ENCODE measurements around the gene CLEC7A. TPM values are rescaled to one million over a fixed set of nuclear protein-coding genes. Genes with fewer than 3 reads are reported as not detected.

The CLEC7A gene
- total RNA-seq, 2 experiments from 2014 or later: not detected

DNA sequence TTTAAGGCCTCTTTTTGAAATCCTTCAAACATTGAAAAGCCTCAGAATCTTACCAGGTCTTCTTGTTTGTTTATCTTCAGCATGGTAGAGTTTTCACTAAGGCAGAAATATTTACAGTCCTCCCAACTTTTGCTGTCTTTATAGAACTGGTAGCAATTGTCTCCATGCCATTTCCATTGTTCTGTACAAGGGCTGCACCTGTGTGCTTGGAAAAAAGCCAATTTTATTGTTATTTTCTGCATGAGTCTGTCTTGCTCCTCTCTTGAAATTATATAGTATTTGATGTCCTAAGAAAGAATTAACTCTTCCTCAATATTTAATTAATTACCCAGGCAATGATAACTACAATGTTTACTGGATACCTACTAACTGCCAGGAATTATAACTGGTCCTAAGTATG lies 54.5 kb downstream of the CLEC7A start:
- TF ChIP-seq, protein P1, sequence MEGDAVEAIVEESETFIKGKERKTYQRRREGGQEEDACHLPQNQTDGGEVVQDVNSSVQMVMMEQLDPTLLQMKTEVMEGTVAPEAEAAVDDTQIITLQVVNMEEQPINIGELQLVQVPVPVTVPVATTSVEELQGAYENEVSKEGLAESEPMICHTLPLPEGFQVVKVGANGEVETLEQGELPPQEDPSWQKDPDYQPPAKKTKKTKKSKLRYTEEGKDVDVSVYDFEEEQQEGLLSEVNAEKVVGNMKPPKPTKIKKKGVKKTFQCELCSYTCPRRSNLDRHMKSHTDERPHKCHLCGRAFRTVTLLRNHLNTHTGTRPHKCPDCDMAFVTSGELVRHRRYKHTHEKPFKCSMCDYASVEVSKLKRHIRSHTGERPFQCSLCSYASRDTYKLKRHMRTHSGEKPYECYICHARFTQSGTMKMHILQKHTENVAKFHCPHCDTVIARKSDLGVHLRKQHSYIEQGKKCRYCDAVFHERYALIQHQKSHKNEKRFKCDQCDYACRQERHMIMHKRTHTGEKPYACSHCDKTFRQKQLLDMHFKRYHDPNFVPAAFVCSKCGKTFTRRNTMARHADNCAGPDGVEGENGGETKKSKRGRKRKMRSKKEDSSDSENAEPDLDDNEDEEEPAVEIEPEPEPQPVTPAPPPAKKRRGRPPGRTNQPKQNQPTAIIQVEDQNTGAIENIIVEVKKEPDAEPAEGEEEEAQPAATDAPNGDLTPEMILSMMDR (IDR thresholded peaks at IDR 0.05): no peak
- ChIA-PET CTCF (no interaction called here), POLR2A (no interaction called here)
- Mint-ChIP-seq H3K36me3 (ENCODE audit: low read depth) (no peaks in the 10 kb centered on the region), H3K27me3 (peaks cover 3% of the 10 kb centered on the region), H3K4me1 (ENCODE audit: low read depth) (no peaks in the 10 kb centered on the region), H3K4me3 (no peak overlapping the region), H3K9me3 (no peaks in the 10 kb centered on the region), H3K27ac (no peak overlapping the region)
- intact Hi-C loops (cut with micrococcal nuclease): no loop called here
- DNase-seq (no peak), ATAC-seq (no peak)

DNA sequence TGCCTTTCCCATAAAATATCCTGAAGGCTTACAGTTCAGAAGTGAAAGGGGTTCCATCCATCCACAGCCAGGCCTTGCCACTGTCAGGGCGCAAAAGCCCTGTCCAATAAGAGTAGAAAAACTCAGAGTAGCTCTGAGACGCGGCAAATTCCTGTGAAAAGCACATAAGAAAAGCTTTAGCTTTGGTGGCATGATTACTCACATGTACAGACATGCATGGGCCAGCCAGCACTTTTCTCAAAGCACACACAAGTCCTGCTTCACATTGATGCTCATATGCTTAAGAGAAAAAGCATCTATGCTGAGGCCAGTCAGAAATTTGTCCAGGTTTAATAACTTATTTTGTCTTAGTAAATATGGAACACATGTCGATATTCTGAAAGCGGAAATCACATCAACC lies 56.7 kb downstream of the CLEC7A start:
- no peak for DNase-seq
- Mint-ChIP-seq H3K4me3 (no peak overlapping the region), H3K27ac (no peak overlapping the region), H3K9me3 (no peaks in the 10 kb centered on the region), H3K27me3 (peaks cover 16% of the 10 kb centered on the region), H3K36me3 (ENCODE audit: low read depth) (no peaks in the 10 kb centered on the region), H3K4me1 (ENCODE audit: low read depth) (no peaks in the 10 kb centered on the region)
- POLR2A ChIA-PET: no interaction called here
- intact Hi-C loops (cut with micrococcal nuclease): loop anchor here (2.0 kb wide), 1 partner anchor 56 kb away; no protein-coding TSS in a partner anchor
- ATAC-seq: no peak
- TF ChIP-seq, protein P1 (IDR thresholded peaks at IDR 0.05): no peak
- CTCF ChIA-PET: no interaction called here

DNA sequence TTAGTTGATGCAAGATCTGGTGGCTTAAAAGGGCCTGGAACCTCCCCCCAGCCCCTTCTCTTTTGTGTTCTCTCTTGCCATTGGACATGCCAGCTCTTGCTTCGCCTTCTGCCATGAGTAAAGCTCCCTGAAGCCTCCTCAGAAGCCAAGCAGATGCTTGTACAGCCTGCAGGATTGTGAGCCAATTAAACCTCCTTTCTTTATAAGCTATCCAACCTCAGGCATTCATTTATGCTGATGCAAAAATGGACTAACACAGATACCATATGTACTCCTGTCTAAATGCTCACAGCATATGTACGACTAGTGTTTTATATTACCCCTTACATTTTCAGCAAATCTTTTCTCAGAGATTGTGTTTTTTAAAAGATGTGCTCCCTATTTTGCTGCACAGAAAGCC lies 57.9 kb downstream of the CLEC7A start:
- H3K9me3 Mint-ChIP-seq: no peaks in the 10 kb centered on the region
- POLR2A ChIA-PET: no interaction called here
- ATAC-seq (no peak), DNase-seq (no peak)
- H3K27me3 Mint-ChIP-seq: peaks cover 24% of the 10 kb centered on the region
- TF ChIP-seq, protein P1 (IDR thresholded peaks at IDR 0.05): no peak
- H3K27ac Mint-ChIP-seq: no peak overlapping the region
- CTCF ChIA-PET: no interaction called here
- intact Hi-C loops (cut with micrococcal nuclease): loop anchor here (2.0 kb wide), 1 partner anchor 57 kb away; no protein-coding TSS in a partner anchor
- H3K4me3 Mint-ChIP-seq: no peak overlapping the region
- H3K36me3 Mint-ChIP-seq (ENCODE audit: low read depth): no peaks in the 10 kb centered on the region
- H3K4me1 Mint-ChIP-seq (ENCODE audit: low read depth): no peaks in the 10 kb centered on the region

DNA sequence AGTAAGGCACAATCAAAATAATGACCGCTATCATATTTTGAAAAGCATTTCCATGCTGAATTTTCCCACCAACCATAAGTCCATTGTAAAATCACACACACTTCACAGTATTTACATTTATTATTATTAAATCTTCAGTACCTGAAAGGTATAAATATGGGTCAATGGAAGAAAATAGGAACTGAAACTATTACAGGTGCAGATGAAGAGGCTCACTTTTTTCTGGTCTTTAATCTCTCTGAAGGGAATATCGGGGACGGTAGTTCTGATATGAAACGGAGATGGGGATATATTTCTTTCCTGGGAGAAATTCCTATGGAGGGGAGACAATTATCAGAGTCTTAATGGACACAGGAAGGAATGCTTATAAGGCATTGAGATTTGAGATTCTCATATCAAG lies 59.6 kb downstream of the CLEC7A start:
- Mint-ChIP-seq H3K36me3 (ENCODE audit: low read depth) (no peaks in the 10 kb centered on the region), H3K27ac (no peak overlapping the region), H3K9me3 (no peaks in the 10 kb centered on the region), H3K4me1 (ENCODE audit: low read depth) (no peaks in the 10 kb centered on the region), H3K27me3 (peaks cover 27% of the 10 kb centered on the region), H3K4me3 (no peak overlapping the region)
- TF ChIP-seq, protein P1 (IDR thresholded peaks at IDR 0.05): no peak
- ChIA-PET POLR2A (no interaction called here), CTCF (no interaction called here)
- no peak for DNase-seq
- no peak for ATAC-seq
- intact Hi-C loops (cut with micrococcal nuclease): no loop called here

DNA sequence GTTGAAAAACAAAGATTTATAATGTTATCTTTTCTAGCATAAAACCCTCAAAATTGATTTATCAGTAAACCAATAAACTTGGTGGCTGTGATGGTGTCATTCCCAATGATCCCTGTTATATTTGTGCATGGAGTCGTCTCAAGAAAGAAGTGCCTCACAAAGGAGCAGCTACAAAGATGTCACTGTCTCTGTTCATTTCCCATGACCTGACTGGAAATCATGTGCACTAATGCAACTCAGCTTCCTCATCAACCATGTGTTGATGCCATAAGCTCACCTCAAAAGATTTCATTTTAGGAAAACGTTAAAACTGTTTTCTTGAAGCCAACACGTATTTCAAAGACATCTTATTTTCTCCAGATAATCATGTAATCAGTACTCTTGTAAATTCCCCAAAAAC lies 60.0 kb downstream of the CLEC7A start:
- Mint-ChIP-seq H3K4me3 (no peak overlapping the region), H3K9me3 (no peaks in the 10 kb centered on the region), H3K4me1 (ENCODE audit: low read depth) (no peaks in the 10 kb centered on the region), H3K27me3 (peaks cover 27% of the 10 kb centered on the region), H3K27ac (no peak overlapping the region), H3K36me3 (ENCODE audit: low read depth) (no peaks in the 10 kb centered on the region)
- ChIA-PET POLR2A (no interaction called here), CTCF (no interaction called here)
- intact Hi-C loops (cut with micrococcal nuclease): no loop called here
- DNase-seq (no peak), ATAC-seq (no peak)
- TF ChIP-seq, protein P1 (IDR thresholded peaks at IDR 0.05): no peak

Measured in activated CD8-positive, alpha-beta T cell treated with anti-CD3 and anti-CD28 coated beads for 36 hours (primary cell).